A549 (cell line): ENCODE results near the gene EXOG.

Experiments
- BHLHE40 ChIP-seq: IDR thresholded peaks from 2 replicates; pipeline ENCODE4 v1.6.1; 2012; ENCODE audit warnings: low read depth, low read length, inconsistent platforms
- CEBPB ChIP-seq, 2 experiments: fragments of >200 bp in 1 of 2; sonication (Bioruptor Twin) in 1 of 2; formaldehyde crosslinking in 1 of 2; IDR thresholded peaks; 2 replicates each; pipeline ENCODE4 v1.6.1; 2012 to 2016
- CHD4 ChIP-seq: fragments of 200-600 bp; sonication (generic); IDR thresholded peaks from 2 replicates; pipeline ENCODE4 v1.6.1; 2016; ENCODE audit warnings: antibody characterized with exemption, mild to moderate bottlenecking, borderline replicate concordance
- HDAC2 ChIP-seq: fragments of 200-600 bp; sonication (generic); IDR thresholded peaks from 2 replicates; pipeline ENCODE4 v1.6.1; 2016
- MAZ ChIP-seq: fragments of 150-350 bp; IDR thresholded peaks from 2 replicates; pipeline ENCODE4 v1.6.1; 2014; ENCODE audit warnings: antibody characterized with exemption, low read depth, low read length, borderline replicate concordance
- MYC ChIP-seq: IDR thresholded peaks from 2 replicates; pipeline ENCODE4 v1.6.1; 2012; ENCODE audit warnings: mild to moderate bottlenecking, inconsistent platforms, low read length, improper control_type of control experiment, borderline replicate concordance
- NR3C1 ChIP-seq: fragments of >200 bp; sonication (Bioruptor Twin); formaldehyde crosslinking; IDR thresholded peaks from 3 replicates; pipeline ENCODE4 v1.6.1; 2017
- POLR2A ChIP-seq: IDR thresholded peaks from 2 replicates; pipeline ENCODE4 v1.6.1; 2012; ENCODE audit warnings: mild to moderate bottlenecking, low read length
- RAD21 ChIP-seq, 2 experiments: fragments of >200 bp in 1 of 2; sonication (Bioruptor Twin) in 1 of 2; formaldehyde crosslinking in 1 of 2; IDR thresholded peaks in 1 of 2; conservative IDR thresholded peaks in 1 of 2; 2 replicates in 1 of 2; 3 replicates in 1 of 2; pipeline ENCODE4 v1.6.1; 2012 to 2018; ENCODE audit warnings: inconsistent platforms in 1 of 2
- REST ChIP-seq: fragments of 200-600 bp; sonication (generic); IDR thresholded peaks from 2 replicates; pipeline ENCODE4 v1.6.1; 2016; ENCODE audit warnings: antibody characterized with exemption, mild to moderate bottlenecking, moderate library complexity
- TFCP2L1 ChIP-seq: fragments of 250-450 bp; sonication (Bioruptor Pico); IDR thresholded peaks from 2 replicates; pipeline ENCODE4 v1.5.0; 2021; ENCODE audit warnings: mild to moderate bottlenecking
- USF2 ChIP-seq: fragments of 450-650 bp; IDR thresholded peaks from 2 replicates; pipeline ENCODE4 v1.6.1; 2014; ENCODE audit warnings: antibody characterized with exemption
- TF ChIP-seq, protein P1 (sequence below): fragments of >200 bp; sonication (Bioruptor Twin); formaldehyde crosslinking; IDR thresholded peaks from 3 replicates; pipeline ENCODE4 v1.5.1; 2016

DNA sequence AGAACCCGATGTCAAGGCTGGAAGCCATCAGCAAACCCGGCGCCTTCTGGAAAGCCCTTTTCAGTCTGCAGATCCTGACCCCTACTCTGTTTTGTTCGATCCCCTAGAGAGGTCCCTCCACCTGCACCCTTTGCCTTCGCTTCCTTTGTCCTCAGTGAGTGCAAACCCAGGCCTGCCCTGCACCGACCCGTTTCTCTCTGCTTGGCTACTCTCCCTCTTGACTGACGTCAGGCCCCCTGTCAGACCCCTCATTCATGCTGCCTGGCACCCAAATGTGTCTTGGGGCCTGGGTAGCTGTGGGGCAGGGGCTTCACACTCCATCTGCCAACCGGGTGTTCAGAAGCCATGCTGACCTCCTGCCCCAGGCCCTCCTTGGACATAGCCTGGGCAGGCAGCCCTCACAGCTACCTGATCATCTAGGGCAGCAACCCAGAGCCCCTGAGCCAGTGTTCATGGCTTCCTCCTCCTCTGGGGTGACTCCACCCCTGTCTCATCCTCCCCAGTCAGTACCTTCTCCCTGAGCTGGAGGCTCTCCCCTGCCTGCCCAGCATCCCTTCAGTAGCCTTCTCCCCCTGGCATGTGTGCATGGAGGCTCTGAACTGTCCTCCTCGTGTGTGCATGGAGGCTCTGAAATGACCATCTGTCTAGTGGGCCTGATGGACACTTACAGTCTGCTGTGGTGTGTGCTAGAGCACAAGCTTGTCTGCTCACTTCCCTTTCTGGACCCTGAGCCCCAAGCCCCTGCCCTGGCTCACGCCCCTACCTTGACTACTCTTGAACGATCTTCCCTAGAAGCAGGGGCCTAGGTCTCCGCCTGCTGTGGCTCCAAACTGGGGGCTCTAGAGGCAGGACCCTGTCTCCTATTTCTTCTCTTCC lies 69.4 kb downstream of the EXOG start:
- TF ChIP-seq, protein P1, sequence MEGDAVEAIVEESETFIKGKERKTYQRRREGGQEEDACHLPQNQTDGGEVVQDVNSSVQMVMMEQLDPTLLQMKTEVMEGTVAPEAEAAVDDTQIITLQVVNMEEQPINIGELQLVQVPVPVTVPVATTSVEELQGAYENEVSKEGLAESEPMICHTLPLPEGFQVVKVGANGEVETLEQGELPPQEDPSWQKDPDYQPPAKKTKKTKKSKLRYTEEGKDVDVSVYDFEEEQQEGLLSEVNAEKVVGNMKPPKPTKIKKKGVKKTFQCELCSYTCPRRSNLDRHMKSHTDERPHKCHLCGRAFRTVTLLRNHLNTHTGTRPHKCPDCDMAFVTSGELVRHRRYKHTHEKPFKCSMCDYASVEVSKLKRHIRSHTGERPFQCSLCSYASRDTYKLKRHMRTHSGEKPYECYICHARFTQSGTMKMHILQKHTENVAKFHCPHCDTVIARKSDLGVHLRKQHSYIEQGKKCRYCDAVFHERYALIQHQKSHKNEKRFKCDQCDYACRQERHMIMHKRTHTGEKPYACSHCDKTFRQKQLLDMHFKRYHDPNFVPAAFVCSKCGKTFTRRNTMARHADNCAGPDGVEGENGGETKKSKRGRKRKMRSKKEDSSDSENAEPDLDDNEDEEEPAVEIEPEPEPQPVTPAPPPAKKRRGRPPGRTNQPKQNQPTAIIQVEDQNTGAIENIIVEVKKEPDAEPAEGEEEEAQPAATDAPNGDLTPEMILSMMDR: no peak
- no peak for TF ChIP-seq NR3C1
- no peak for TF ChIP-seq BHLHE40
- no peak for TF ChIP-seq POLR2A
- no peak for TF ChIP-seq USF2
- TF ChIP-seq MAZ: no peak
- TF ChIP-seq HDAC2: no peak
- TF ChIP-seq MYC: no peak
- no peak for TF ChIP-seq CHD4
- TF ChIP-seq REST: no peak
- no peak for TF ChIP-seq CEBPB (IDR thresholded peaks at IDR 0.05)
- TF ChIP-seq TFCP2L1 (CRISPR knock-in tag): no peak
- TF ChIP-seq RAD21 (conservative IDR thresholded peaks at IDR 0.05 in 1 of 2, IDR thresholded peaks at IDR 0.05 in 1 of 2): no peak
